ENCODE data around the gene NOS1AP.

- no peak for TF ChIP-seq GLIS3 (CRISPR knock-in tag; IDR thresholded peaks at IDR 0.05)
- TF ChIP-seq ZNF565 (CRISPR knock-in tag; conservative IDR thresholded peaks at IDR 0.05; ENCODE audit: low read depth) = no peak
- TF ChIP-seq CREB5 (CRISPR knock-in tag; IDR thresholded peaks at IDR 0.05; ENCODE audit: low read depth) = no peak
- no peak for TF ChIP-seq ZC3H10 (CRISPR knock-in tag; IDR thresholded peaks at IDR 0.05)
- TF ChIP-seq CSDC2 (CRISPR knock-in tag; IDR thresholded peaks at IDR 0.05) = no peak
- TF ChIP-seq ZFP30 (CRISPR knock-in tag; IDR thresholded peaks at IDR 0.05) = no peak
- no peak for TF ChIP-seq PATZ1 (CRISPR knock-in tag; IDR thresholded peaks at IDR 0.05; ENCODE audit: borderline replicate concordance)
- TF ChIP-seq ARNTL (CRISPR knock-in tag; IDR thresholded peaks at IDR 0.05; ENCODE audit: borderline replicate concordance, low read depth) = no peak
- no peak for TF ChIP-seq SNAI2 (CRISPR knock-in tag; IDR thresholded peaks at IDR 0.05)
- no peak for TF ChIP-seq RARB (CRISPR knock-in tag; IDR thresholded peaks at IDR 0.05)
- TF ChIP-seq PPARA (CRISPR knock-in tag; IDR thresholded peaks at IDR 0.05; ENCODE audit: borderline replicate concordance) = no peak
- no peak for TF ChIP-seq ZNF8 (CRISPR knock-in tag; IDR thresholded peaks at IDR 0.05)
- no peak for TF ChIP-seq TOX (CRISPR knock-in tag; IDR thresholded peaks at IDR 0.05; ENCODE audit: borderline replicate concordance)
- no peak for TF ChIP-seq ZNF70 (CRISPR knock-in tag; IDR thresholded peaks at IDR 0.05)
These were observed 240.8 kb downstream of the NOS1AP start for GRCh38 chr1:162310337-162310736.

All from SK-N-SH treated with all-trans-retinoic acid at 6 μM for 48 hours (cell line).